GM23248 (cell line): ENCODE measurements around the gene SERPINA10. TPM values are rescaled to one million over a fixed set of nuclear protein-coding genes. Genes with fewer than 3 reads are reported as not detected.

Experiments used
- DNase-seq: peaks from one replicate; pipeline ENCODE4 v3.0.0-alpha.2; 2015
- H2AFZ ChIP-seq: fragments of 200-600 bp; sonication (generic); 2 replicates; pipeline ENCODE4 v1.6.1; 2016; ENCODE audit warnings: antibody characterized with exemption
- H3F3A ChIP-seq: fragments of 200-600 bp; sonication (generic); 2 replicates; pipeline ENCODE4 v1.6.1; 2016; ENCODE audit warnings: mild to moderate bottlenecking, antibody characterized with exemption, mixed run types; ENCODE audit not compliant: insufficient read depth
- H3K27ac ChIP-seq: fragments of 200-600 bp; sonication (generic); 2 replicates; pipeline ENCODE4 v1.5.1; 2016; ENCODE audit warnings: mild to moderate bottlenecking
- H3K27me3 ChIP-seq: fragments of 200-600 bp; sonication (generic); replicated peaks from 2 replicates; pipeline ENCODE4 v1.6.1; 2016; ENCODE audit warnings: mild to moderate bottlenecking; ENCODE audit not compliant: insufficient read depth
- H3K36me3 ChIP-seq: fragments of 200-600 bp; sonication (generic); 2 replicates; pipeline ENCODE4 v1.6.1; 2016; ENCODE audit warnings: low read depth, mild to moderate bottlenecking
- H3K4me1 ChIP-seq: fragments of 200-600 bp; sonication (generic); 2 replicates; pipeline ENCODE4 v1.6.1; 2016; ENCODE audit warnings: mild to moderate bottlenecking; ENCODE audit not compliant: insufficient read depth
- H3K4me2 ChIP-seq: fragments of 200-600 bp; sonication (generic); one replicate; pipeline ENCODE4 v1.6.1; 2016; ENCODE audit warnings: mild to moderate bottlenecking; ENCODE audit not compliant: unreplicated experiment
- H3K4me3 ChIP-seq: fragments of 200-600 bp; sonication (generic); 2 replicates; pipeline ENCODE4 v1.5.1; 2016; ENCODE audit warnings: mild to moderate bottlenecking
- H3K79me2 ChIP-seq: fragments of 200-600 bp; sonication (generic); 2 replicates; pipeline ENCODE4 v1.6.1; 2016; ENCODE audit warnings: mild to moderate bottlenecking; ENCODE audit not compliant: insufficient read depth
- H3K9ac ChIP-seq: fragments of 200-600 bp; sonication (generic); 2 replicates; pipeline ENCODE4 v1.6.1; 2016; ENCODE audit warnings: mild to moderate bottlenecking
- H3K9me2 ChIP-seq: fragments of 200-600 bp; sonication (generic); 2 replicates; pipeline ENCODE4 v1.6.1; 2016; ENCODE audit warnings: mixed run types, mild to moderate bottlenecking, moderate library complexity; ENCODE audit not compliant: insufficient read depth
- H3K9me3 ChIP-seq: fragments of 200-600 bp; sonication (generic); one replicate; pipeline ENCODE4 v1.6.1; 2017; ENCODE audit warnings: low read depth
- H4K20me1 ChIP-seq: fragments of 200-600 bp; sonication (generic); 2 replicates; pipeline ENCODE4 v1.6.0; 2016; ENCODE audit not compliant: insufficient read depth
- EZH2 ChIP-seq: fragments of 200-600 bp; sonication (generic); IDR thresholded peaks from 2 replicates; pipeline ENCODE4 v1.6.1; 2018; ENCODE audit warnings: antibody characterized with exemption, mild to moderate bottlenecking; ENCODE audit not compliant: insufficient read depth, poor library complexity, severe bottlenecking
- EZH2phosphoT487 ChIP-seq: fragments of 200-600 bp; sonication (generic); IDR thresholded peaks from 2 replicates; pipeline ENCODE4 v1.6.1; 2018; ENCODE audit warnings: antibody characterized with exemption, moderate library complexity, mild to moderate bottlenecking, low read depth; ENCODE audit not compliant: insufficient read depth
- WGBS, 2 experiments: methylation state at CpG; one replicate each; pipeline ENCODE4 v1.1.6; 2015 to 2017; ENCODE audit warnings: low lambda C conversion rate in 2 of 2, low coverage in 1 of 2; ENCODE audit errors: missing lambda C conversion rate in 2 of 2; 5-methylcytosine and 5-hydroxymethylcytosine counted together
- in situ Hi-C: fragments of 300-500 bp; cut with MboI; formaldehyde crosslinking; loops from 2 replicates; pipeline ENCODE4 v1.15.0; 2020
- polyA plus RNA-seq: library from polyadenylated mRNA; unstranded; fragments of >200 nt; fragmentation: Nextera tagmentation; extraction: Ambion mirVana; gene quantifications from 2 replicates; pipeline ENCODE4 v1.2.1, GENCODE V29; 2016
- total RNA-seq: library from RNA; depleted of rRNA; stranded (reverse); fragments of >200 nt; shearing (Covaris generic); gene quantifications from 2 replicates; pipeline ENCODE4 v1.2.3, GENCODE V29; 2014; rRNA removed

The SERPINA10 gene, protein sequence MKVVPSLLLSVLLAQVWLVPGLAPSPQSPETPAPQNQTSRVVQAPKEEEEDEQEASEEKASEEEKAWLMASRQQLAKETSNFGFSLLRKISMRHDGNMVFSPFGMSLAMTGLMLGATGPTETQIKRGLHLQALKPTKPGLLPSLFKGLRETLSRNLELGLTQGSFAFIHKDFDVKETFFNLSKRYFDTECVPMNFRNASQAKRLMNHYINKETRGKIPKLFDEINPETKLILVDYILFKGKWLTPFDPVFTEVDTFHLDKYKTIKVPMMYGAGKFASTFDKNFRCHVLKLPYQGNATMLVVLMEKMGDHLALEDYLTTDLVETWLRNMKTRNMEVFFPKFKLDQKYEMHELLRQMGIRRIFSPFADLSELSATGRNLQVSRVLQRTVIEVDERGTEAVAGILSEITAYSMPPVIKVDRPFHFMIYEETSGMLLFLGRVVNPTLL
- total RNA-seq (not detected in 2 replicates), polyA plus RNA-seq (not detected in 2 replicates)

GRCh38 chr14:94292872-94293577 lies at the start of gene SERPINA10:
Gene SERPINA10, minus strand, starts transcription at chr14:94293268. Its CDS starts 2,675 bp downstream, at chr14:94290593.
- no peak within 1 kb of the TSS for H3K4me2 ChIP-seq
- no peaks in the 10 kb centered on the region for H3F3A ChIP-seq

GRCh38 chr14:94342334-94342934 lies 49.4 kb upstream of the SERPINA10 start:
- TF ChIP-seq EZH2 (no peak), EZH2phosphoT487 (no peak)
- no peaks in the 10 kb centered on the region for H3K79me2 ChIP-seq
- no peak overlapping the region; the same call in 1 of the 2 replicates for H3K9ac ChIP-seq
- peak overlapping the region; percentile 48; the same call in 1 of the 2 replicates for H3K4me3 ChIP-seq
- H3K4me2 ChIP-seq: peak overlapping the region; percentile 73
- 50 to 51% methylated on average over 2 of the region's 2 CpGs for WGBS, 2 experiments
- H3K27ac ChIP-seq: peak overlapping the region; percentile 82
- no peaks in the 10 kb centered on the region for H3K27me3 ChIP-seq
- H3K9me2 ChIP-seq: no peaks in the 10 kb centered on the region
- peaks cover 32% of the 10 kb centered on the region for H3K4me1 ChIP-seq
- DNase-seq: peak; percentile 100
- H3K36me3 ChIP-seq: no peaks in the 10 kb centered on the region
- H4K20me1 ChIP-seq: no peaks in the 10 kb centered on the region
- peaks cover 28% of the 10 kb centered on the region for H3F3A ChIP-seq
- in situ Hi-C loops: no loop called here
- H3K9me3 ChIP-seq: no peaks in the 10 kb centered on the region
- H2AFZ ChIP-seq: peak overlapping the region; percentile 32; the same call in 1 of the 2 replicates

More at GRCh38 chr14:94292872-94293577, at the start of gene SERPINA10:
- no peaks in the 10 kb centered on the region for H3K36me3 ChIP-seq
- no peaks in the 10 kb centered on the region for H3K9me3 ChIP-seq
- no peak within 1 kb of the TSS for H2AFZ ChIP-seq
- 40 to 41% methylated on average over 10 of the region's 10 CpGs for WGBS, 2 experiments
- in situ Hi-C loops: no loop called here
- no peaks in the 10 kb centered on the region for H3K79me2 ChIP-seq
- no peak within 1 kb of the TSS for H3K4me3 ChIP-seq
- H3K9me2 ChIP-seq: no peaks in the 10 kb centered on the region
- TF ChIP-seq EZH2phosphoT487 (no peak), EZH2 (no peak)
- H3K4me1 ChIP-seq: no peaks in the 10 kb centered on the region
- no peaks in the 10 kb centered on the region for H3K27me3 ChIP-seq
- H3K27ac ChIP-seq: no peak within 1 kb of the TSS
- H4K20me1 ChIP-seq: no peaks in the 10 kb centered on the region
- DNase-seq: no peak
- H3K9ac ChIP-seq: no peak within 1 kb of the TSS

DNA sequence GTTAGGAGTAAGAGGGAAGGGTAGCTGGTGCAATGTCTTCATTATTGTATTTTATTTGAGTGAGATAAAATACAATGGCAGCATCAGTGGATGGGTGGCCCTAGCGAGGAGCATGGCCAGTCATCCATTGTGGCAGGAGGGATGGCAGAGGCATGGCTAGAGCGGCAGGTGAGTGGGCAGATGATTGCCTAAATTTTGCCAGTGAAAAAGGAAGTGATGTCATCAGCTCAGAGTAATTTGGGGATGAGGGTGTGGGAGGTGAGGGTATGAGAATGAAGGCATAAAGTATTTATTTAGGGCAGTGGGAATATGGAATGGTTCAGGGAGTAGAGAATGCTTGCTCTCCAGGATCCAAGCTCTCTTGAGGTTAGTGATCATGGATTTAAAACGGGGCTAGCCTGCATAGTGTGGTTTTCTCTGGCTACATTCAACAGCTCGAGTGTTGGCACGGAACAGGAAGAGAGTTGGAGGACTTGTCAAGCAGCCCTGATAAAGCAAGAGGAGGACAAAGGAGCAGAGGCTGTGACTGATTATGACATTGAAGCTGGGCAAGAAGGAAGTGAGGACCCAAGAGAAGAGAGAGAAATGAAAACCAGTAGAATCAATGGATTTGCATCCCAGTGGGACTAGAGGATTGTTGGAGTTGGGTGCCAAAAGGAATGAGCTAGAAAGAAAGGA lies 48.7 kb upstream of the SERPINA10 start:
- H3K4me2 ChIP-seq: peak overlapping the region; percentile 73
- no peaks in the 10 kb centered on the region for H3K36me3 ChIP-seq
- 38% methylated on average over 5 of the region's 5 CpGs for WGBS, 2 experiments
- H3F3A ChIP-seq: peaks cover 23% of the 10 kb centered on the region
- H3K4me3 ChIP-seq: peak overlapping the region; percentile 48; the same call in 1 of the 2 replicates
- H3K4me1 ChIP-seq: peaks cover 31% of the 10 kb centered on the region
- H3K9me2 ChIP-seq: no peaks in the 10 kb centered on the region
- in situ Hi-C loops: no loop called here
- H3K27me3 ChIP-seq: no peaks in the 10 kb centered on the region
- peak overlapping the region; percentile 82 for H3K27ac ChIP-seq
- no peak for TF ChIP-seq EZH2
- no peak for TF ChIP-seq EZH2phosphoT487
- peak overlapping the region; percentile 32; the same call in 1 of the 2 replicates for H2AFZ ChIP-seq
- no peaks in the 10 kb centered on the region for H3K9me3 ChIP-seq
- peak; percentile 61 for DNase-seq
- no peaks in the 10 kb centered on the region for H3K79me2 ChIP-seq
- no peaks in the 10 kb centered on the region for H4K20me1 ChIP-seq
- H3K9ac ChIP-seq: peak overlapping the region; percentile 54

- TF ChIP-seq EZH2phosphoT487: no peak
- no peak for TF ChIP-seq EZH2
- in situ Hi-C loops: no loop called here
- no peak overlapping the region for H3K4me2 ChIP-seq
These were observed 47.5 kb upstream of the SERPINA10 start for GRCh38 chr14:94340533-94340932.

More at GRCh38 chr14:94340533-94340932, 47.5 kb upstream of the SERPINA10 start:
- H3K9me3 ChIP-seq: no peaks in the 10 kb centered on the region
- H3K9ac ChIP-seq: no peak overlapping the region
- no peak overlapping the region for H3K27ac ChIP-seq
- H4K20me1 ChIP-seq: no peaks in the 10 kb centered on the region
- H3F3A ChIP-seq: peaks cover 22% of the 10 kb centered on the region
- no peaks in the 10 kb centered on the region for H3K36me3 ChIP-seq
- no peaks in the 10 kb centered on the region for H3K79me2 ChIP-seq
- no peaks in the 10 kb centered on the region for H3K27me3 ChIP-seq
- H3K4me1 ChIP-seq: peaks cover 24% of the 10 kb centered on the region
- DNase-seq: no peak
- H3K4me3 ChIP-seq: no peak overlapping the region
- H3K9me2 ChIP-seq: no peaks in the 10 kb centered on the region
- no peak overlapping the region for H2AFZ ChIP-seq
